ENCODE measurements around the gene TCHP. TPM values are rescaled to one million over a fixed set of nuclear protein-coding genes. Genes with fewer than 3 reads are reported as not detected.

The TCHP gene
- total and polyA plus RNA-seq, 2 of the 13 experiments (the other 11 are each of a cell fraction or from before 2014, with no cell fraction given) = 6.7 to 12.2 TPM

GRCh38 chr12:109949089-109949488, 49.0 kb downstream of the TCHP start (continued):
- TF ChIP-seq FOSL2 (CRISPR knock-in tag; IDR thresholded peaks at IDR 0.05) (peak; percentile 70), TFAP4 (IDR thresholded peaks at IDR 0.05; ENCODE audit: borderline replicate concordance, low read depth) (peak; percentile 99), PCBP1 (IDR thresholded peaks at IDR 0.05; ENCODE audit: borderline replicate concordance, low read depth, low read length) (no peak), ZNF430 (CRISPR knock-in tag; IDR thresholded peaks at IDR 0.05) (no peak), ARNTL (CRISPR knock-in tag; IDR thresholded peaks at IDR 0.05) (peak; percentile 83), ZNF354B (CRISPR knock-in tag; IDR thresholded peaks at IDR 0.05) (no peak), EP300 (IDR thresholded peaks at IDR 0.05; ENCODE audit: low read depth in 2 of 2, low read length in 2 of 2) (peak; percentile 62 to 87; a peak in 3 of 4 replicates), EP300 (CRISPR knock-in tag; IDR thresholded peaks at IDR 0.05; ENCODE audit: borderline replicate concordance) (peak; percentile 49), RFXAP (CRISPR knock-in tag; IDR thresholded peaks at IDR 0.05; ENCODE audit: borderline replicate concordance) (0 out of 2 replicates have a peak, but pooled peaks have one; percentile 56), ZNF766 (CRISPR knock-in tag; IDR thresholded peaks at IDR 0.05; ENCODE audit: borderline replicate concordance) (no peak), SALL1 (CRISPR knock-in tag; IDR thresholded peaks at IDR 0.05) (peak; percentile 88), FOXK1 (CRISPR knock-in tag; IDR thresholded peaks at IDR 0.05; ENCODE audit: borderline replicate concordance, low read depth) (peak; percentile 64; the same call in 1 of the 2 replicates), SMC3 (IDR thresholded peaks at IDR 0.05; ENCODE audit: low read length) (peak; percentile 17; the same call in 1 of the 2 replicates), ZNF225 (CRISPR knock-in tag; IDR thresholded peaks at IDR 0.05) (no peak), ZNF614 (CRISPR knock-in tag; IDR thresholded peaks at IDR 0.05; ENCODE audit: borderline replicate concordance) (peak; percentile 97), ZBTB10 (CRISPR knock-in tag; IDR thresholded peaks at IDR 0.05; ENCODE audit: borderline replicate concordance) (no peak), DDIT3 (CRISPR knock-in tag; IDR thresholded peaks at IDR 0.05) (no peak), TFDP2 (CRISPR knock-in tag; IDR thresholded peaks at IDR 0.05) (peak; percentile 26; the same call in 1 of the 2 replicates)
- TF ChIP-seq, protein P1, sequence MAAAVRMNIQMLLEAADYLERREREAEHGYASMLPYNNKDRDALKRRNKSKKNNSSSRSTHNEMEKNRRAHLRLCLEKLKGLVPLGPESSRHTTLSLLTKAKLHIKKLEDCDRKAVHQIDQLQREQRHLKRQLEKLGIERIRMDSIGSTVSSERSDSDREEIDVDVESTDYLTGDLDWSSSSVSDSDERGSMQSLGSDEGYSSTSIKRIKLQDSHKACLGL (CRISPR knock-in tag; IDR thresholded peaks at IDR 0.05) = no peak
- TF ChIP-seq, protein P2, sequence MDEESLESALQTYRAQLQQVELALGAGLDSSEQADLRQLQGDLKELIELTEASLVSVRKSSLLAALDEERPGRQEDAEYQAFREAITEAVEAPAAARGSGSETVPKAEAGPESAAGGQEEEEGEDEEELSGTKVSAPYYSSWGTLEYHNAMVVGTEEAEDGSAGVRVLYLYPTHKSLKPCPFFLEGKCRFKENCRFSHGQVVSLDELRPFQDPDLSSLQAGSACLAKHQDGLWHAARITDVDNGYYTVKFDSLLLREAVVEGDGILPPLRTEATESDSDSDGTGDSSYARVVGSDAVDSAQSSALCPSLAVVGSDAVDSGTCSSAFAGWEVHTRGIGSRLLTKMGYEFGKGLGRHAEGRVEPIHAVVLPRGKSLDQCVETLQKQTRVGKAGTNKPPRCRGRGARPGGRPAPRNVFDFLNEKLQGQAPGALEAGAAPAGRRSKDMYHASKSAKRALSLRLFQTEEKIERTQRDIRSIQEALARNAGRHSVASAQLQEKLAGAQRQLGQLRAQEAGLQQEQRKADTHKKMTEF (CRISPR knock-in tag; IDR thresholded peaks at IDR 0.05) = peak; percentile 91
- TF ChIP-seq, protein P3, sequence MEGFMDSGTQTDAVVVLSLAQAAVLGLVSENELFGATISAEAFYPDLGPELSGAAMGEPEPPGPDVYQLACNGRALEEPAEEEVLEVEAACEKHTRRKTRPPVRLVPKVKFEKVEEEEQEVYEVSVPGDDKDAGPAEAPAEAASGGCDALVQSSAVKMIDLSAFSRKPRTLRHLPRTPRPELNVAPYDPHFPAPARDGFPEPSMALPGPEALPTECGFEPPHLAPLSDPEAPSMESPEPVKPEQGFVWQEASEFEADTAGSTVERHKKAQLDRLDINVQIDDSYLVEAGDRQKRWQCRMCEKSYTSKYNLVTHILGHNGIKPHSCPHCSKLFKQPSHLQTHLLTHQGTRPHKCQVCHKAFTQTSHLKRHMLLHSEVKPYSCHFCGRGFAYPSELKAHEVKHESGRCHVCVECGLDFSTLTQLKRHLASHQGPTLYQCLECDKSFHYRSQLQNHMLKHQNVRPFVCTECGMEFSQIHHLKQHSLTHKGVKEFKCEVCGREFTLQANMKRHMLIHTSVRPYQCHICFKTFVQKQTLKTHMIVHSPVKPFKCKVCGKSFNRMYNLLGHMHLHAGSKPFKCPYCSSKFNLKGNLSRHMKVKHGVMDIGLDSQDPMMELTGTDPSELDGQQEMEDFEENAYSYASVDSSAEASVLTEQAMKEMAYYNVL (CRISPR knock-in tag; IDR thresholded peaks at IDR 0.05; ENCODE audit: borderline replicate concordance) = peak; percentile 59; the same call in 1 of the 2 replicates

Data from HepG2 (cell line).